Measurements from ENCODE around the gene IGFBP2. TPM values are rescaled to one million over a fixed set of nuclear protein-coding genes. Genes with fewer than 3 reads are reported as not detected.

The IGFBP2 gene
- total RNA-seq, 6 experiments from 2014 or later = 0.28 to 0.40 TPM; not detected in 4

GRCh38 chr2:216680951-216681629 lies 47.9 kb downstream of the IGFBP2 start:
- no peak for DNase-seq
- Mint-ChIP-seq H3K4me1 (ENCODE audit: low read depth) (peaks cover 46% of the 10 kb centered on the region), H3K9me3 (no peaks in the 10 kb centered on the region), H3K36me3 (ENCODE audit: low read depth) (no peaks in the 10 kb centered on the region), H3K27me3 (ENCODE audit: insufficient read depth) (peaks cover 12% of the 10 kb centered on the region), H3K4me3 (no peak overlapping the region), H3K27ac (no peak overlapping the region)
- TF ChIP-seq, protein P1, sequence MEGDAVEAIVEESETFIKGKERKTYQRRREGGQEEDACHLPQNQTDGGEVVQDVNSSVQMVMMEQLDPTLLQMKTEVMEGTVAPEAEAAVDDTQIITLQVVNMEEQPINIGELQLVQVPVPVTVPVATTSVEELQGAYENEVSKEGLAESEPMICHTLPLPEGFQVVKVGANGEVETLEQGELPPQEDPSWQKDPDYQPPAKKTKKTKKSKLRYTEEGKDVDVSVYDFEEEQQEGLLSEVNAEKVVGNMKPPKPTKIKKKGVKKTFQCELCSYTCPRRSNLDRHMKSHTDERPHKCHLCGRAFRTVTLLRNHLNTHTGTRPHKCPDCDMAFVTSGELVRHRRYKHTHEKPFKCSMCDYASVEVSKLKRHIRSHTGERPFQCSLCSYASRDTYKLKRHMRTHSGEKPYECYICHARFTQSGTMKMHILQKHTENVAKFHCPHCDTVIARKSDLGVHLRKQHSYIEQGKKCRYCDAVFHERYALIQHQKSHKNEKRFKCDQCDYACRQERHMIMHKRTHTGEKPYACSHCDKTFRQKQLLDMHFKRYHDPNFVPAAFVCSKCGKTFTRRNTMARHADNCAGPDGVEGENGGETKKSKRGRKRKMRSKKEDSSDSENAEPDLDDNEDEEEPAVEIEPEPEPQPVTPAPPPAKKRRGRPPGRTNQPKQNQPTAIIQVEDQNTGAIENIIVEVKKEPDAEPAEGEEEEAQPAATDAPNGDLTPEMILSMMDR (IDR thresholded peaks at IDR 0.05) = no peak

- TF ChIP-seq, protein P1 (IDR thresholded peaks at IDR 0.05) = no peak
- no peaks in the 10 kb centered on the region for H3K36me3 Mint-ChIP-seq (ENCODE audit: low read depth)
- peak overlapping the region; percentile 70 for H3K27ac Mint-ChIP-seq
- DNase-seq = no peak
- peaks cover 9% of the 10 kb centered on the region for H3K27me3 Mint-ChIP-seq (ENCODE audit: insufficient read depth)
- H3K4me1 Mint-ChIP-seq (ENCODE audit: low read depth) = peaks cover 46% of the 10 kb centered on the region
- H3K4me3 Mint-ChIP-seq = peak overlapping the region; percentile 48
- H3K9me3 Mint-ChIP-seq = no peaks in the 10 kb centered on the region
These were observed 48.5 kb downstream of the IGFBP2 start for GRCh38 chr2:216681683-216682082.

DNA sequence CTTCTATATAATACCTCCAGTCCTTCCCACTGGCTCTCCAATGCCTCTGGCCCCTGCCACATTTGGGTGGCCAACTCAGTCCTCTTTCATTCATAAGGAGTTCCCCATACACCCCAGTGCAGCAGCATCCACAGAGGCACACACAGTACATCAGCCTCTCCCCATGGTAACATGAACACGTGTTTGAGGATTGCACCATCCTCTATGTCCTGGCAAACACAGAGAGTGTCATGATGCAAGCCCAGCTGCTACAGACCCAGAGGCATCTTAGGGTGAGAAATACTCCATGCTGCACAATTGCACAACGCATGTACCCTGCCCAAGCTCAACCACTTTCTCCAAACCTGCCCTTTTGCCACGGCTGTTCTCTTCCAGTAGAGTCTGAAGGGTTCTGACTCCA lies 50.6 kb downstream of the IGFBP2 start:
- peaks cover 46% of the 10 kb centered on the region for H3K4me1 Mint-ChIP-seq (ENCODE audit: low read depth)
- H3K27me3 Mint-ChIP-seq (ENCODE audit: insufficient read depth) = peaks cover 2% of the 10 kb centered on the region
- H3K36me3 Mint-ChIP-seq (ENCODE audit: low read depth) = no peaks in the 10 kb centered on the region
- H3K27ac Mint-ChIP-seq = peak overlapping the region; percentile 73
- TF ChIP-seq, protein P1 (IDR thresholded peaks at IDR 0.05) = no peak
- DNase-seq = peak; percentile 85
- no peak overlapping the region for H3K4me3 Mint-ChIP-seq
- no peaks in the 10 kb centered on the region for H3K9me3 Mint-ChIP-seq

GRCh38 chr2:216685327-216685875 lies 52.2 kb downstream of the IGFBP2 start:
- Mint-ChIP-seq H3K27me3 (ENCODE audit: insufficient read depth) (peaks cover 6% of the 10 kb centered on the region), H3K4me3 (no peak overlapping the region), H3K4me1 (ENCODE audit: low read depth) (peaks cover 46% of the 10 kb centered on the region), H3K36me3 (ENCODE audit: low read depth) (no peaks in the 10 kb centered on the region), H3K9me3 (no peaks in the 10 kb centered on the region), H3K27ac (no peak overlapping the region)
- TF ChIP-seq, protein P1 (IDR thresholded peaks at IDR 0.05) = no peak
- DNase-seq = no peak

GRCh38 chr2:216687111-216687510 lies 53.9 kb downstream of the IGFBP2 start:
- H3K9me3 Mint-ChIP-seq = no peaks in the 10 kb centered on the region
- no peak for DNase-seq
- no peak overlapping the region for H3K4me3 Mint-ChIP-seq
- TF ChIP-seq, protein P1 (IDR thresholded peaks at IDR 0.05) = no peak
- H3K27ac Mint-ChIP-seq = no peak overlapping the region
- H3K4me1 Mint-ChIP-seq (ENCODE audit: low read depth) = peaks cover 50% of the 10 kb centered on the region
- peaks cover 7% of the 10 kb centered on the region for H3K27me3 Mint-ChIP-seq (ENCODE audit: insufficient read depth)
- H3K36me3 Mint-ChIP-seq (ENCODE audit: low read depth) = no peaks in the 10 kb centered on the region
